AG10803 (cell line): ENCODE data around the gene NOP10.
A peak's percentile ranks its signal among the peaks of the same experiment; 100 is the strongest.
"Not testable (repeated sequence)": the region's sequence is repeated elsewhere in the genome, so short reads cannot be mapped to it uniquely, and the experiment has no call there.

Source experiments
- DNase-seq: peaks from one replicate; pipeline ENCODE4 v3.0.0; 2010; ENCODE audit warnings: low read depth
- H3K4me3 ChIP-seq: 2 replicates; pipeline ENCODE4 v1.5.1; 2011; ENCODE audit warnings: mild to moderate bottlenecking, low read length, control low read depth
- CTCF ChIP-seq: conservative IDR thresholded peaks from 2 replicates; pipeline ENCODE4 v1.5.1; 2011; ENCODE audit warnings: mild to moderate bottlenecking, low read length, control low read depth, inconsistent platforms

Gene NOP10

GRCh38 chr15:34355241-34355640 lies 12.3 kb upstream of the NOP10 start:
- TF ChIP-seq CTCF = no peak
- H3K4me3 ChIP-seq = no peak overlapping the region
- DNase-seq = no peak

GRCh38 chr15:34354286-34354685 lies 11.3 kb upstream of the NOP10 start:
- DNase-seq = no peak
- H3K4me3 ChIP-seq = no peak overlapping the region
- TF ChIP-seq CTCF = no peak

GRCh38 chr15:34353627-34354026 lies 10.7 kb upstream of the NOP10 start:
- TF ChIP-seq CTCF = no peak
- no peak overlapping the region for H3K4me3 ChIP-seq
- DNase-seq = no peak

- not testable (repeated sequence) for DNase-seq, H3K4me3 ChIP-seq
These were observed 10.1 kb upstream of the NOP10 start for GRCh38 chr15:34352996-34353395.

- TF ChIP-seq CTCF = no peak
- no peak for DNase-seq
- H3K4me3 ChIP-seq = no peak overlapping the region
These were observed 6.8 kb upstream of the NOP10 start for GRCh38 chr15:34349769-34350168.

GRCh38 chr15:34348735-34349300 lies 5.9 kb upstream of the NOP10 start:
- no peak for TF ChIP-seq CTCF
- no peak overlapping the region for H3K4me3 ChIP-seq
- DNase-seq = no peak

- DNase-seq = no peak
- H3K4me3 ChIP-seq = no peak overlapping the region
- no peak for TF ChIP-seq CTCF
These were observed 5.2 kb upstream of the NOP10 start for GRCh38 chr15:34347951-34348638.

- H3K4me3 ChIP-seq = peak overlapping the region; percentile 99
- not testable (repeated sequence) for DNase-seq
These were observed 661 bp downstream of the NOP10 start for GRCh38 chr15:34342213-34342736.
